Activated T-cell treated with anti-CD3 and anti-CD28 coated beads for 1 hour (primary cell): ENCODE data around the gene LY6G6D.
A peak's percentile ranks its signal among the peaks of the same experiment; 100 is the strongest.

Source experiments
- DNase-seq: peaks from one replicate; pipeline ENCODE4 v3.0.0-alpha.2; 2020; ENCODE audit warnings: low read depth

LY6G6D gene

DNA sequence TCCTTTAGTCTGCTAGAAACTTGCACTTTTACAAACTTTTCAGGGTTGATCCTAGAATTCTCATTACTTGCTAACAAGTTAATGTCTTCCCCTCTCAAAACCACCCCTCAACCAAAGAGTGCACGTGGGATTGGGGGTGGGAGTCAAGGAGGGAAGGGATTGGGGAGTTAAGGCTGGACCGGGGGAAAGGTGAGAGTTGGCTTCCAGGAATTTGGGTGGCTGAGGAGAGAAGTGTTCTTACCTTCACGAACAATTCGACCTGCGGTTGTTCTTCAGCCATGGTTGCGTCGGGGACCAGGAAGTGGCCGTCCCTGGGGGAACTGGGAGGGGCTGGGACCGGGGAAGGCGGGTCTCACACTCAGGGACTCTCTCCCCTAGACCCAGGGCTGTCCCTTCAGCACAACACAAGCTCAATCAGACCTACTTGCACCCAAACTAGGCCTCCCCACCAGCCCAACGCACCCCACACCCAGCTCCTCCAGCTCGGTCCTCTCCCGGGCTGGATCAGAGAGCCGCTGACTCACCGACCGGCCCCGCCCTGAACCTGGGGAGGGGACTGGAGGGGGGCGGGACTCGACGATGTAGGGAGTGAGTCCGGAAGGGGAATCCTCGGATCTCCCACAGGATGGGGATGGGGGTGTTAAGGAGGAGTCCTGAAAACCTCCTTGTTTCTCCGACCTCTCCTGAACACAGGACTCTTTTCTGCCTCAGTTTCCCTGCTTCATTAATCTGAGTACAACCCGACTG, 21.0 kb downstream of the LY6G6D start, which contains the start of gene CLIC1:
TSS of gene CLIC1 (minus strand) at position 510 of the 747 bp plus-strand sequence. CDS start at position 280, 230 bp downstream.
- DNase-seq: peak; percentile 64

DNA sequence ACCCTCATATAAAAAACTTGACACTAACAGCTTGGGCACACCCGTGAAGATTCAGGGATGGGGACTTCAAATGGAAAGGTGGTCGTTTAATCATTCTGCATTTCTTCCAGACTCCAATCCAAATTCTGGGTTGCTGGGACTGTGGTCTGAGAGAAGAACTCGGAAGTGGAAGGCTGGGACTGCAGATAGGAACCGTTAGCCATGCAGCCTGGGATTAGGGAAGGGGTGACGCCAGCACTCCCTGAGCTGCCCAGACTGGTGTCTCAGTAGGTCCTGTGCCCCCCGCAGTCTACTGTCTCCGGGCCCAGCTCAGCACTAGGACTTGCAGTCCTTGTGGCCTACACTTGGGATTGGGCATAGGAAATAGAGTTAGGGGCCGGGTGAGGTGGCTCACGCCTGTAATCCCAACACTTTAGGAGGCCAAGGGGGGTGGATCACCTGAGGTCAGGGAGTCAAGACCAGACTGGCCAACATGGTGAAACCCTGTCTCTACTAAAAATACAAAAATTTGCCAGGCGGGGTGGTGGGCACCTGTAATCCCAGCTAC, 21.7 kb downstream of the LY6G6D start:
- DNase-seq: no peak

- DNase-seq: no peak
These were observed 22.3 kb downstream of the LY6G6D start for GRCh38 chr6:31737315-31737990.

DNA sequence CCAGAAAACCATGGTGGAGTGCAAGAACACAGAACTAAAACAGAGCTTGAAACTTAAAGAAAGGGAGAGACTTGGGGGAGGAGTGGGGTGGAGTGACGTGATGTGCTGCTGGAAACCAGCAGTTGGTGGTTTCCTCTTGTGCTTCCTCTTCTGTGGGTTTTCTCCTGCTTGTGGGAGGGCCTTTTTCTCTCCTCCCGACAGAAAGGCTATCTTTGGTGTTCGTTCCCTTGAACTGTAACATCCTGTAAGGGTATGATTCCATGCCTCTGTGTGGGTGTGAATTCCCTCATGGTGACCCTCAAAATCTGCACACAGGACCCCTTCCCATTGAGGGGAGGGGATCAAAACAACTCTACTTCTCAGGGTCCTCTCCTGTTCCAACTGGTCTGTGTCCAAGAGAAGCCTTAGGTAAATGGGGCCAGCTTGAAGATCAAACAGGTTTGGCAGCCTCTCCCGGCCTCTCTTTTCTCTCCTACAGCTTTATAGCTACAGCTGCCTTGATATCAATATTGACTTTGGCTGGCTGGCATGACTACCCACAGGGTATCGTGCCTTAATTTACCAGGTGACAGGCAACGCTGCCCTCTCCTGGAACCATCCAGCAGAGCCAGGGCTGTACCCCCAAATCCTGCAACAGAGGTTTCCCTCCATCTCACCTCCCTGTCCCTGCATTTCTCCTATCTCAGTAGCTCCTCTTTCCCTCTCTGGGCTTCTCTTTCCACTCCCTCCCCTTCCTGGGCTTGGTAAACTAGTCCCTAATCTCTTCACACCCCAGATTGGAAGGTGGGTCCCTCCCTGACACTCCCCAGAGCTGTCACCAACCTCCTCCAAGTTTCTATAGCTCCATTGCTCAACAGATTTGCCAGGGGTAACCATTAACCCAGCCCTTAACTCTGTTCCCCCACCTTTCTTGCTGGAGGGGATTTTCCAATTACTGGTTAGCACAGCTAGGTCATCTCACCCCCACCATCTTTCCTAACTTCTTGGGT, 23.1 kb downstream of the LY6G6D start:
- DNase-seq: peak; percentile 41

DNA sequence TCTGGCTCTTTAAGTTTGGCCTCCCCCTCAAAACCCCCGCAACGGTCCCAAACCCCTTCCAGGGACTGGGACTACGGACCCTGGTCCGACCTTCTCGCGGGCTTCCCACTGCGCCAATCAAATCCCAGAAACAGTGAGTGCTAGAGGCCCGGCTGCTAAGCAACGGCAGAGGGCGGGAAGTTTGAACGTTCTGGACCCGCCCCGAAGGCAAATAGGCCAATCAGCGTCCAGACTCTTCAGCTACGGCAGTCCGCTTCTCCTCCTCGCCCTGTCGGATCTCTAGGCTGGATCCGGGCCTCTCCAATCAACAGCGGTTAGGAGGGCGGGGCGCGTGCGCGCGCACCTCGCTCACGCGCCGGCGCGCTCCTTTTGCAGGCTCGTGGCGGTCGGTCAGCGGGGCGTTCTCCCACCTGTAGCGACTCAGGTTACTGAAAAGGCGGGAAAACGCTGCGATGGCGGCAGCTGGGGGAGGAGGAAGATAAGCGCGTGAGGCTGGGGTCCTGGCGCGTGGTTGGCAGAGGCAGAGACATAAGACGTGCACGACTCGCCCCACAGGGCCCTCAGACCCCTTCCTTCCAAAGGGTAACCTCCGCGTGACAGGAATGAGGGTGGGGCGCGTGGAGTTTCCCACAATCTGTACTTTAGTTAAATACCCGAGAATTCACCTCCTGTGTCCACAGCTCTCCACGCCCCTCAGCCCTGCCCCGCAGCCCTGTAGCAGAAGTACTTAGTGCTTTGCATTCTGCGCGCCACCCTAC, 24.7 kb downstream of the LY6G6D start, which contains the start of gene MSH5:
TSS of gene MSH5 (plus strand) at position 367 of the 758 bp plus-strand sequence. CDS start 462 bp downstream, outside the sequence.
- DNase-seq: peak; percentile 89

DNA sequence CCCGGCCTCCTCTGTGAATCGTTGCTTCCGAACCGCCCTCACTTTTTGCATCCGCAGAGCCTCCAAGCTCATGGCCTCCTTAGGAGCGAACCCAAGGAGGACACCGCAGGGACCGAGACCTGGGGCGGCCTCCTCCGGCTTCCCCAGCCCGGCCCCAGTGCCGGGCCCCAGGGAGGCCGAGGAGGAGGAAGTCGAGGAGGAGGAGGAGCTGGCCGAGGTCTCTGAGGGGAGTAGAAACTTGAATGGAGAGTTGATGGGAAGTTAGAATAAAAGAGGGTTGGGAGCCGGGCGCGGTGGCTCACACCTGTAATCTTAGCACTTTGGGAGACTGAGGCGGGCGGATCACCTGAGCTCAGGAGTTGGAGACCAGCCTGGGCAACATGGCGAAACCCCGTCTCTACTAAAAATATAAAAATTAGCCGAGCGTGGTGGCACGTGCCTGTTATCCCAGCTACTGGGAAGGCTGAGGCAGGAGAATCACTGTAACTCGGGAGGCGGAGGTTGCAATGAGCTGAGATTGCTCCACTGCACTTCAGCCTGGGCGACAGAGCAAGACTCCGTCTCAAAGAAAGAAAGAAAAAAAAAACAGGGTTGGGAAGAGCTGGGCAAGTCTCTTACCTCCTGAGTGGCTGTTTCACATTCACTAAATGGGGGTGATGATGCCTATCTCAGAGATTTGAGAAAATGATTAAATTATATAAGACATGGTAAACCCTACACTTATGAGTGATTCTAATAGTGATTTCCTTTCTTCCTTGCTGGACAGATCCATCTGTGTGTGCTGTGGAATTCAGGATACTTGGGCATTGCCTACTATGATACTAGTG, 25.5 kb downstream of the LY6G6D start:
- no peak for DNase-seq

DNA sequence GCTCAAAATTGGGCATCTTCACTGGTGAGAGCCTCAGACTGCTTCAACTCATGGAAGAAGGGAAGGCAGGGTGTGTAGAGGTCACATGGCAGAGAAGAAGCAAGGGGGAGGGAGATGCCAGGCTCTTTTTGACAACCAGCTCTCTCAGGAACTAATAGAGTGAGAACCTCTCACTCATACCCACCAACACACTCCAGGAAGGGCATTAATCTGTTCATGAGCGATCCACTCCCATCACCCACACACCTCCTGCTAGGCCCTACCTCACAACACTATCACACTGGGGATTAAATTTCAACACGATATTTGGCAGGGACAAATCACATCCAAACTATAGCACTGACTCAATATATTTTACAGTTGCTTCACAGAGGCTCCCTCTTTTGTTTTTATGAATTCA, 26.7 kb downstream of the LY6G6D start:
- no peak for DNase-seq

- DNase-seq: no peak
These were observed 27.7 kb downstream of the LY6G6D start for GRCh38 chr6:31742894-31743293.

- DNase-seq: no peak
These were observed 29.3 kb downstream of the LY6G6D start for GRCh38 chr6:31744422-31744821.

GRCh38 chr6:31749301-31750036, 34.3 kb downstream of the LY6G6D start:
- DNase-seq: no peak

- DNase-seq: no peak
These were observed 35.4 kb downstream of the LY6G6D start for GRCh38 chr6:31750411-31751022.

- no peak for DNase-seq
These were observed 37.7 kb downstream of the LY6G6D start for GRCh38 chr6:31752739-31753319.

GRCh38 chr6:31758281-31758680, 43.1 kb downstream of the LY6G6D start:
- DNase-seq: no peak

DNA sequence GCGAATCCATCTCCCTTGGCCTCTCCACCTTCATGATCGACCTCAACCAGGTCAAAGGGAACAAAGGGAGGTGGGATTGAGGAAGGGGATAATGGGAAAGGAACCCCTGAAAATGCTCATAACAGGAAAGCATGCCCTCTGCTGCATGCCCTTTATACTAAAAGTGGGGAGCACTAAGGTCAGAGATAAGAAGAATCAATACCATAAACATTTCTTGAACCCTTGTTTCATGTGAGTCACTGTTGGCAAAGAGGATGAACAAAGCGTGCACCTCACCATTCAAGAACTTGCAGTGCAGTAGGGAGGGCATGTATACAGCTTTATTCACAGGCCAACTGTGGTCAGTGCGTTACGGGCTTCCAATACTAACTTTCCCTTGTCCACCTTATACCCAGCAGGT, 45.6 kb downstream of the LY6G6D start:
- DNase-seq: no peak

- no peak for DNase-seq
These were observed 46.2 kb downstream of the LY6G6D start for GRCh38 chr6:31761343-31761742.

- no peak for DNase-seq
These were observed 47.2 kb downstream of the LY6G6D start, which contains the start of gene SAPCD1 for GRCh38 chr6:31762356-31762755. Gene SAPCD1 (plus strand): TSS chr6:31762656. CDS start chr6:31763055, 399 bp downstream.

- DNase-seq: no peak
These were observed 47.9 kb downstream of the LY6G6D start for GRCh38 chr6:31762878-31763618.

DNA sequence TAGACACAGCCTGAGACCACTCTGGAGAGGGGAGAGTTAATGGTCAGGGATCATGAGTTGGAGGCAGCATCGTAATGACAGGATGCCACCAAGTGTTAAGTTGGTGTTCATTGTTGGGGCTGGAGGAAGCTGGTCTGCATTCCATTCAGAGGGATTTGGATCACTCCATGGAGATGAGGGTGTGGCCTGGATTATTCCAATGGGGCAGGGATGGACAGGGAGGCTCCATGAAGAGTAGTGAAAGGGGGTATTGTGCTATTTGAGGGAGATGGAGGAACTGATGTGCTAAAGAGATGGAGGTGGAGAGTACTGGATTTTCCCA, 48.4 kb downstream of the LY6G6D start:
- DNase-seq: no peak
